ENCODE measurements around the gene GRIK2.

DNA sequence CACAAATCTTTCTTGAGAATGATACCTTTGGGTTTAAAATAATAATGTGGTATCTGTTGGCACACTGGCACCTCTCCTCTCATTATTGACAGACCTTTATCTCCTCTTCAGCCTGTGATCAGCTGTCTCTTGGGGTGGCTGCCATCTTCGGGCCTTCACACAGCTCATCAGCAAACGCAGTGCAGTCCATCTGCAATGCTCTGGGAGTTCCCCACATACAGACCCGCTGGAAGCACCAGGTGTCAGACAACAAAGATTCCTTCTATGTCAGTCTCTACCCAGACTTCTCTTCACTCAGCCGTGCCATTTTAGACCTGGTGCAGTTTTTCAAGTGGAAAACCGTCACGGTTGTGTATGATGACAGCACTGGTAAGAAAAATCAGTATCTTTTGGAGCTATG is 232.8 kb downstream of the GRIK2 start:
- TF ChIP-seq, protein P1, sequence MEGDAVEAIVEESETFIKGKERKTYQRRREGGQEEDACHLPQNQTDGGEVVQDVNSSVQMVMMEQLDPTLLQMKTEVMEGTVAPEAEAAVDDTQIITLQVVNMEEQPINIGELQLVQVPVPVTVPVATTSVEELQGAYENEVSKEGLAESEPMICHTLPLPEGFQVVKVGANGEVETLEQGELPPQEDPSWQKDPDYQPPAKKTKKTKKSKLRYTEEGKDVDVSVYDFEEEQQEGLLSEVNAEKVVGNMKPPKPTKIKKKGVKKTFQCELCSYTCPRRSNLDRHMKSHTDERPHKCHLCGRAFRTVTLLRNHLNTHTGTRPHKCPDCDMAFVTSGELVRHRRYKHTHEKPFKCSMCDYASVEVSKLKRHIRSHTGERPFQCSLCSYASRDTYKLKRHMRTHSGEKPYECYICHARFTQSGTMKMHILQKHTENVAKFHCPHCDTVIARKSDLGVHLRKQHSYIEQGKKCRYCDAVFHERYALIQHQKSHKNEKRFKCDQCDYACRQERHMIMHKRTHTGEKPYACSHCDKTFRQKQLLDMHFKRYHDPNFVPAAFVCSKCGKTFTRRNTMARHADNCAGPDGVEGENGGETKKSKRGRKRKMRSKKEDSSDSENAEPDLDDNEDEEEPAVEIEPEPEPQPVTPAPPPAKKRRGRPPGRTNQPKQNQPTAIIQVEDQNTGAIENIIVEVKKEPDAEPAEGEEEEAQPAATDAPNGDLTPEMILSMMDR (IDR thresholded peaks at IDR 0.05) = no peak
- TF ChIP-seq POLR2A (IDR thresholded peaks at IDR 0.05) = no peak

All from adrenal gland (tissue), 5 donors.